NCI-H1092 treated with DMSO at 0.1 percent for 48 hours (cell line): Measurements from ENCODE around the gene SIN3B.

Experiments used
- DNase-seq: peaks from one replicate; lab custom pipeline; 2025; lab: John Stamatoyannopoulos, UW

SIN3B gene

GRCh38 chr19:16825312-16826052 is 3.7 kb upstream of the SIN3B start:
- DNase-seq, result peak; percentile 23

GRCh38 chr19:16829822-16830289 is 658 bp downstream of the SIN3B start:
- no peak for DNase-seq

GRCh38 chr19:16830679-16831078 is 1.5 kb downstream of the SIN3B start:
- no peak for DNase-seq

GRCh38 chr19:16831531-16831930 is 2.3 kb downstream of the SIN3B start:
- no peak for DNase-seq

- no peak for DNase-seq
Measured at GRCh38 chr19:16834747-16835146, 5.5 kb downstream of the SIN3B start.

- no peak for DNase-seq
Measured at GRCh38 chr19:16836115-16837034, 7.2 kb downstream of the SIN3B start.

GRCh38 chr19:16837035-16837362 is 7.8 kb downstream of the SIN3B start:
- DNase-seq, result no peak

- DNase-seq, result no peak
Measured at GRCh38 chr19:16841391-16841926, 12.3 kb downstream of the SIN3B start.

- no peak for DNase-seq
Measured at GRCh38 chr19:16846901-16847300, 17.7 kb downstream of the SIN3B start.

- no peak for DNase-seq
Measured at GRCh38 chr19:16847430-16847829, 18.2 kb downstream of the SIN3B start.

GRCh38 chr19:16849168-16849567 is 20.0 kb downstream of the SIN3B start:
- DNase-seq, result no peak

- no peak for DNase-seq
Measured at GRCh38 chr19:16850133-16850532, 20.9 kb downstream of the SIN3B start.

- DNase-seq, result no peak
Measured at GRCh38 chr19:16851031-16851712, 22.0 kb downstream of the SIN3B start.

GRCh38 chr19:16853066-16853465 is 23.9 kb downstream of the SIN3B start:
- DNase-seq, result no peak

GRCh38 chr19:16856091-16856490 is 26.9 kb downstream of the SIN3B start:
- no peak for DNase-seq

- no peak for DNase-seq
Measured at GRCh38 chr19:16859626-16860025, 30.4 kb downstream of the SIN3B start.

GRCh38 chr19:16860118-16860517 is 30.9 kb downstream of the SIN3B start:
- no peak for DNase-seq

GRCh38 chr19:16861011-16861410 is 31.8 kb downstream of the SIN3B start:
- no peak for DNase-seq

GRCh38 chr19:16861834-16862233 is 32.6 kb downstream of the SIN3B start:
- DNase-seq, result no peak

GRCh38 chr19:16862826-16863415 is 33.7 kb downstream of the SIN3B start:
- DNase-seq, result no peak

GRCh38 chr19:16867211-16867610 is 38.0 kb downstream of the SIN3B start:
- no peak for DNase-seq
